ENCODE results near the gene CAB39L. TPM values are rescaled to one million over a fixed set of nuclear protein-coding genes. Genes with fewer than 3 reads are reported as not detected.

Gene CAB39L
- total RNA-seq, 2 experiments from 2014 or later: 9.6 to 28.6 TPM

GRCh38 chr13:49435992-49436391 is 7.9 kb downstream of the CAB39L start:
- no peaks in the 10 kb centered on the region for H3K79me2 ChIP-seq (ENCODE audit: insufficient read depth, low read depth, low read length)
- no peaks in the 10 kb centered on the region for H3K36me3 ChIP-seq (ENCODE audit: insufficient read depth, low read length)
- no peak for DNase-seq (ENCODE audit: low spot score)
- no peak overlapping the region for H3K27ac ChIP-seq (ENCODE audit: low read depth, low read length, poor library complexity, severe bottlenecking)
- no peaks in the 10 kb centered on the region for H4K20me1 ChIP-seq (ENCODE audit: insufficient read depth, low read length)
- CTCF ChIA-PET (ENCODE audit: unreplicated experiment): no interaction called here
- H3K4me2 ChIP-seq (ENCODE audit: low read length): no peak overlapping the region
- H3K4me1 ChIP-seq (ENCODE audit: insufficient read depth, low read length, poor library complexity, severe bottlenecking): peaks cover 17% of the 10 kb centered on the region
- intact Hi-C loops (cut with micrococcal nuclease; ENCODE audit: unreplicated experiment): loop anchor here (2.0 to 5.0 kb wide), 2 partner anchors 135 to 189 kb away; partner anchors contain the start of gene CDADC1
- H3K9me3 ChIP-seq (ENCODE audit: low read length): no peaks in the 10 kb centered on the region
- H3K4me3 ChIP-seq (ENCODE audit: low read depth, low read length, poor library complexity, severe bottlenecking): no peak overlapping the region
- no peaks in the 10 kb centered on the region for H3K9me2 ChIP-seq (ENCODE audit: insufficient read depth, low read length)
- no peak overlapping the region for H2AFZ ChIP-seq (ENCODE audit: low read length)
- no TSS peak for BruUV-seq (replicated peaks)
- POLR2A ChIA-PET: interaction anchor here (0.6 to 2.2 kb wide), 13 partner anchors 8 to 717 kb away, joined by 3 to 11 read pairs (median 3); no protein-coding TSS in a partner anchor
- no peak for TF ChIP-seq CTCF (conservative IDR thresholded peaks at IDR 0.05; ENCODE audit: low read length)
- no peak for TF ChIP-seq EZH2phosphoT487 (IDR thresholded peaks at IDR 0.05; ENCODE audit: borderline replicate concordance, low read depth, low read length)

- H4K20me1 ChIP-seq (ENCODE audit: insufficient read depth, low read length): no peaks in the 10 kb centered on the region
- no peak overlapping the region for H3K4me2 ChIP-seq (ENCODE audit: low read length)
- POLR2A ChIA-PET: interaction anchor here (1.1 to 5.7 kb wide), 5 partner anchors 7 to 30 kb away, joined by 3 to 46 read pairs (median 11); partner anchors contain the start of genes CAB39L and SETDB2
- H3K79me2 ChIP-seq (ENCODE audit: insufficient read depth, low read depth, low read length): no peaks in the 10 kb centered on the region
- H3K36me3 ChIP-seq (ENCODE audit: insufficient read depth, low read length): no peaks in the 10 kb centered on the region
- no peak overlapping the region for H3K27ac ChIP-seq (ENCODE audit: low read depth, low read length, poor library complexity, severe bottlenecking)
- no peak overlapping the region for H3K4me3 ChIP-seq (ENCODE audit: low read depth, low read length, poor library complexity, severe bottlenecking)
- BruUV-seq (replicated peaks): no TSS peak
- intact Hi-C loops (cut with micrococcal nuclease; ENCODE audit: unreplicated experiment): no loop called here
- H2AFZ ChIP-seq (ENCODE audit: low read length): peak overlapping the region; percentile 21; the same call in 1 of the 2 replicates
- DNase-seq (ENCODE audit: low spot score): no peak
- CTCF ChIA-PET (ENCODE audit: unreplicated experiment): interaction anchor here (0.6 kb wide), 1 partner anchor 230 kb away, joined by 4 read pairs; no protein-coding TSS in a partner anchor
- TF ChIP-seq EZH2phosphoT487 (IDR thresholded peaks at IDR 0.05; ENCODE audit: borderline replicate concordance, low read depth, low read length): no peak
- no peak for TF ChIP-seq CTCF (conservative IDR thresholded peaks at IDR 0.05; ENCODE audit: low read length)
- no peaks in the 10 kb centered on the region for H3K9me2 ChIP-seq (ENCODE audit: insufficient read depth, low read length)
- H3K9me3 ChIP-seq (ENCODE audit: low read length): no peaks in the 10 kb centered on the region
- peaks cover 10% of the 10 kb centered on the region for H3K4me1 ChIP-seq (ENCODE audit: insufficient read depth, low read length, poor library complexity, severe bottlenecking)
Observed at GRCh38 chr13:49429121-49429520, 14.7 kb downstream of the CAB39L start.

- BruUV-seq (replicated peaks): no TSS peak
- ChIA-PET POLR2A (interaction anchor here (0.6 to 3.1 kb wide), 8 partner anchors 8 to 181 kb away, joined by 3 to 22 read pairs (median 4); partner anchors contain the start of genes CAB39L and SETDB2), CTCF (ENCODE audit: unreplicated experiment) (interaction anchor here (0.6 kb wide), 1 partner anchor 231 kb away, joined by 4 read pairs; no protein-coding TSS in a partner anchor)
- no peak for DNase-seq (ENCODE audit: low spot score)
- no peaks in the 10 kb centered on the region for H4K20me1 ChIP-seq (ENCODE audit: insufficient read depth, low read length)
- no peaks in the 10 kb centered on the region for H3K9me2 ChIP-seq (ENCODE audit: insufficient read depth, low read length)
- no peak overlapping the region for H3K27ac ChIP-seq (ENCODE audit: low read depth, low read length, poor library complexity, severe bottlenecking)
- H2AFZ ChIP-seq (ENCODE audit: low read length): no peak overlapping the region
- H3K9me3 ChIP-seq (ENCODE audit: low read length): no peaks in the 10 kb centered on the region
- H3K4me3 ChIP-seq (ENCODE audit: low read depth, low read length, poor library complexity, severe bottlenecking): no peak overlapping the region
- H3K4me2 ChIP-seq (ENCODE audit: low read length): no peak overlapping the region
- H3K79me2 ChIP-seq (ENCODE audit: insufficient read depth, low read depth, low read length): no peaks in the 10 kb centered on the region
- intact Hi-C loops (cut with micrococcal nuclease; ENCODE audit: unreplicated experiment): no loop called here
- no peaks in the 10 kb centered on the region for H3K36me3 ChIP-seq (ENCODE audit: insufficient read depth, low read length)
- TF ChIP-seq CTCF (conservative IDR thresholded peaks at IDR 0.05; ENCODE audit: low read length) (no peak), EZH2phosphoT487 (IDR thresholded peaks at IDR 0.05; ENCODE audit: borderline replicate concordance, low read depth, low read length) (no peak)
- peaks cover 10% of the 10 kb centered on the region for H3K4me1 ChIP-seq (ENCODE audit: insufficient read depth, low read length, poor library complexity, severe bottlenecking)
Observed at GRCh38 chr13:49428041-49428763, 15.7 kb downstream of the CAB39L start.
